OCI-LY7 (cell line): Measurements from ENCODE around the gene COX20. TPM values are rescaled to one million over a fixed set of nuclear protein-coding genes. Genes with fewer than 3 reads are reported as not detected.
A peak's percentile ranks its signal among the peaks of the same experiment; 100 is the strongest.

Experiments
- BruUV-seq: library from RNA; stranded (reverse); fragments of 400-500 nt; replicated peaks from 2 replicates; lab custom pipeline; 2021; lab: Mats Ljungman, UMichigan
- CTCF ChIA-PET: fragments of 300-600 bp; sonication (Branson Sonifier 250); formaldehyde crosslinking; loops from one replicate; lab custom pipeline; 2022; ENCODE audit warnings: antibody characterized with exemption; ENCODE audit not compliant: unreplicated experiment; lab: Charles Lee
- POLR2A ChIA-PET: fragments of 300-600 bp; sonication (Branson Sonifier 250); formaldehyde crosslinking; loops from one replicate; lab custom pipeline; 2022; ENCODE audit warnings: antibody characterized with exemption; lab: Charles Lee
- DNase-seq: peaks from one replicate; pipeline ENCODE4 v3.0.0-alpha.2; 2015; ENCODE audit warnings: low spot score
- H2AFZ ChIP-seq: fragments of 200-600 bp; sonication (generic), shearing (Covaris generic); 2 replicates; pipeline ENCODE4 v1.6.1; 2014; ENCODE audit warnings: mild to moderate bottlenecking, antibody characterized with exemption, low read length, moderate library complexity
- H3K27ac ChIP-seq: fragments of 200-600 bp; sonication (generic); 2 replicates; pipeline ENCODE4 v1.5.1; 2014; ENCODE audit warnings: mixed run types, low read depth, mild to moderate bottlenecking, moderate library complexity, low read length, inconsistent platforms; ENCODE audit not compliant: poor library complexity, severe bottlenecking
- H3K36me3 ChIP-seq: fragments of 200-600 bp; sonication (generic); 2 replicates; pipeline ENCODE4 v1.6.1; 2014; ENCODE audit warnings: mild to moderate bottlenecking, antibody characterized with exemption, low read length, moderate library complexity, mixed read lengths; ENCODE audit not compliant: insufficient read depth
- H3K4me1 ChIP-seq: fragments of 200-600 bp; sonication (generic); 2 replicates; pipeline ENCODE4 v1.5.1; 2014; ENCODE audit warnings: mild to moderate bottlenecking, low read length; ENCODE audit not compliant: insufficient read depth, poor library complexity, severe bottlenecking
- H3K4me2 ChIP-seq: fragments of 200-600 bp; sonication (generic); 2 replicates; pipeline ENCODE4 v1.6.1; 2014; ENCODE audit warnings: mild to moderate bottlenecking, low read length
- H3K4me3 ChIP-seq: fragments of 200-600 bp; sonication (generic); 2 replicates; pipeline ENCODE4 v1.5.1; 2014; ENCODE audit warnings: mild to moderate bottlenecking, low read depth, low read length; ENCODE audit not compliant: poor library complexity, severe bottlenecking
- H3K79me2 ChIP-seq: fragments of 200-600 bp; sonication (generic); 2 replicates; pipeline ENCODE4 v1.6.1; 2016; ENCODE audit warnings: low read depth, mild to moderate bottlenecking, low read length, moderate library complexity, mixed read lengths; ENCODE audit not compliant: insufficient read depth
- H3K9me2 ChIP-seq: fragments of 200-600 bp; sonication (generic); 2 replicates; pipeline ENCODE4 v1.6.1; 2016; ENCODE audit warnings: mild to moderate bottlenecking, low read length, mixed read lengths; ENCODE audit not compliant: insufficient read depth
- H3K9me3 ChIP-seq: fragments of 200-600 bp; sonication (generic); 2 replicates; pipeline ENCODE4 v1.6.1; 2014; ENCODE audit warnings: mild to moderate bottlenecking, mixed run types, low read length, mixed read lengths
- H4K20me1 ChIP-seq: fragments of 200-600 bp; sonication (generic); 2 replicates; pipeline ENCODE4 v1.6.1; 2014; ENCODE audit warnings: mild to moderate bottlenecking, antibody characterized with exemption, low read length, moderate library complexity, mixed read lengths; ENCODE audit not compliant: insufficient read depth
- CTCF ChIP-seq: fragments of 200-600 bp; sonication (generic); conservative IDR thresholded peaks from 2 replicates; pipeline ENCODE4 v1.5.1; 2014; ENCODE audit warnings: mild to moderate bottlenecking, antibody characterized with exemption, low read length, moderate library complexity, mixed read lengths
- EZH2phosphoT487 ChIP-seq: fragments of 200-600 bp; sonication (generic); IDR thresholded peaks from 2 replicates; pipeline ENCODE4 v1.6.1; 2018; ENCODE audit warnings: low read depth, borderline replicate concordance, mild to moderate bottlenecking, mixed run types, antibody characterized with exemption, low read length, moderate library complexity, mixed read lengths
- intact Hi-C: fragments of 100-400 bp; cut with micrococcal nuclease; formaldehyde crosslinking; loops from one replicate; pipeline ENCODE4 v1.10.0; 2022; ENCODE audit not compliant: unreplicated experiment
- total RNA-seq, 2 experiments: library from RNA; depleted of rRNA in 1 of 2; stranded (reverse); fragments of >200 nt in 1 of 2; shearing (Covaris generic) in 1 of 2; gene quantifications; 2 replicates each; pipeline ENCODE4 v1.2.3, GENCODE V29; 2014 to 2022

The COX20 gene
- total RNA-seq, 2 experiments from 2014 or later = 12.7 to 26.3 TPM

DNA sequence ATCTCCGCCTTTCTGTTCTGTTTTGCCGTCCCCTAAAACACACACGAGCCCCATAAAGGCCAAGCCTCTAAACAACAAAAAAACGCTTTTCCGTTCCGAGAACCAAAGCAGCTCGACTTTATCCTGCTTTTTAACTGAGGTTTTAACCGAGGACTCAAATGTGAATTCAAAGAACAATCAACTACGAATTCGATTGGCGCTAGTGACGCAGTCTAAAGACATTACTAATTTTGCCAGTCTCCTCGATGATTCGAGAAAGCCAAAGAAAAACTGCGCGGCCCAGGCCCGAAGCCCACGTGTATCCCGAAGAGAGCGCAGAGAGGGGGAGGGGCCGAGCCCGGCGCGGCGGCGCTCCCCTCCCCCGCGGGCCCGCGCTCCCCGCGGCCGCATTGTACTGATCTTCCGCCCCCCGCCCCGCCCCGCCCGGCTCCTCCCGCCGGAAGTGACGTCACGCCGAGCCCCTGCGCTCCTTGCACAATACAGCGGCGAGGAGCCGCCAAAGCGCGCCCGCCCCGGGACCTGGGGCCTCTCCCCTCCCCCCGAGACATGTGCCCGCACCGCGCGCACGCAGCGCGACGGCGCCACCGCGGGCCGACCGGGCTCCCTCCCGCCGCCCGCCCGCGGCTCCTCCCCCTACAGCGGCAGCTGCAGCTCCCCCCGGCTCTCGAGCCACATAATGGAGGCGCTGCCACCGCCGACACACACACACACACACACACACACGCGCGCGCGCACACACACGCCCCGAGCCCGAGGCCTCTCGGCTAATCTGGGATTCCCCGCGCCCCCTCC, 27.4 kb downstream of the COX20 start:
- Histone ChIP-seq H3K27ac (peak overlapping the region; percentile 86), H3K9me2 (no peaks in the 10 kb centered on the region), H3K9me3 (no peaks in the 10 kb centered on the region), H3K79me2 (peaks cover 83% of the 10 kb centered on the region), H3K4me3 (peak overlapping the region; percentile 84), H3K4me1 (peaks cover 60% of the 10 kb centered on the region), H2AFZ (no peak overlapping the region), H4K20me1 (peaks cover 49% of the 10 kb centered on the region), H3K36me3 (peaks cover 61% of the 10 kb centered on the region), H3K4me2 (peak overlapping the region; percentile 84)
- ChIA-PET POLR2A (interaction anchor here (0.8 to 6.2 kb wide), 13 partner anchors 12 to 180 kb away, joined by 3 to 83 read pairs (median 7); partner anchors contain the start of gene COX20), CTCF (interaction anchor here (0.6 to 2.1 kb wide), 4 partner anchors 27 to 179 kb away, joined by 3 to 8 read pairs (median 3); partner anchors contain the start of gene COX20)
- TF ChIP-seq CTCF (no peak), EZH2phosphoT487 (no peak)
- intact Hi-C loops = loop anchor here (1.0 to 2.0 kb wide), 3 partner anchors 28 to 210 kb away; partner anchors contain the start of genes COX20 and DESI2
- peak; percentile 96 for DNase-seq
- no TSS peak for BruUV-seq

- TSS peak; percentile 86 for BruUV-seq
- no peak overlapping the region for H2AFZ ChIP-seq
- ChIA-PET POLR2A (interaction anchor here (0.9 to 6.2 kb wide), 17 partner anchors 13 to 179 kb away, joined by 3 to 83 read pairs (median 6); partner anchors contain the start of gene COX20), CTCF (interaction anchor here (0.6 to 2.1 kb wide), 5 partner anchors 11 to 179 kb away, joined by 3 to 8 read pairs (median 5); partner anchors contain the start of gene COX20)
- H3K4me2 ChIP-seq = peak overlapping the region; percentile 64
- H3K9me2 ChIP-seq = no peaks in the 10 kb centered on the region
- peaks cover 53% of the 10 kb centered on the region for H3K36me3 ChIP-seq
- H3K4me1 ChIP-seq = peaks cover 52% of the 10 kb centered on the region
- DNase-seq = peak; percentile 53
- H3K79me2 ChIP-seq = peaks cover 75% of the 10 kb centered on the region
- peak overlapping the region; percentile 84 for H3K4me3 ChIP-seq
- H3K9me3 ChIP-seq = no peaks in the 10 kb centered on the region
- peak overlapping the region; percentile 86 for H3K27ac ChIP-seq
- TF ChIP-seq EZH2phosphoT487 (no peak), CTCF (no peak)
- peaks cover 41% of the 10 kb centered on the region for H4K20me1 ChIP-seq
- intact Hi-C loops = loop anchor here (1.0 to 2.0 kb wide), 5 partner anchors 28 to 211 kb away; partner anchors contain the start of genes COX20 and DESI2
These were observed 28.2 kb downstream of the COX20 start for GRCh38 chr1:244863491-244864252.
